Uterus (tissue), 2 donors: ENCODE measurements around the gene KRTAP23-1.

Source experiments
- POLR2A ChIP-seq, 2 donors: fragments of 450-650 bp; IDR thresholded peaks; one replicate each; pipeline ENCODE4 v1.6.1; 2016; ENCODE audit warnings: antibody characterized with exemption in 2 of 2, mild to moderate bottlenecking in 1 of 2, moderate library complexity in 1 of 2
- TF ChIP-seq, protein P1 (sequence below), 4 experiments: fragments of 200-600 bp in 2 of 4; fragments of 450-650 bp in 2 of 4; sonication (generic) in 2 of 4; IDR thresholded peaks; one replicate each; pipeline ENCODE4 v1.5.1; 2016 to 2019; ENCODE audit warnings: antibody characterized with exemption in 4 of 4, mild to moderate bottlenecking in 2 of 4, moderate library complexity in 1 of 4

GRCh38 chr21:30337772-30338171, 10.6 kb downstream of the KRTAP23-1 start:
- TF ChIP-seq, protein P1, sequence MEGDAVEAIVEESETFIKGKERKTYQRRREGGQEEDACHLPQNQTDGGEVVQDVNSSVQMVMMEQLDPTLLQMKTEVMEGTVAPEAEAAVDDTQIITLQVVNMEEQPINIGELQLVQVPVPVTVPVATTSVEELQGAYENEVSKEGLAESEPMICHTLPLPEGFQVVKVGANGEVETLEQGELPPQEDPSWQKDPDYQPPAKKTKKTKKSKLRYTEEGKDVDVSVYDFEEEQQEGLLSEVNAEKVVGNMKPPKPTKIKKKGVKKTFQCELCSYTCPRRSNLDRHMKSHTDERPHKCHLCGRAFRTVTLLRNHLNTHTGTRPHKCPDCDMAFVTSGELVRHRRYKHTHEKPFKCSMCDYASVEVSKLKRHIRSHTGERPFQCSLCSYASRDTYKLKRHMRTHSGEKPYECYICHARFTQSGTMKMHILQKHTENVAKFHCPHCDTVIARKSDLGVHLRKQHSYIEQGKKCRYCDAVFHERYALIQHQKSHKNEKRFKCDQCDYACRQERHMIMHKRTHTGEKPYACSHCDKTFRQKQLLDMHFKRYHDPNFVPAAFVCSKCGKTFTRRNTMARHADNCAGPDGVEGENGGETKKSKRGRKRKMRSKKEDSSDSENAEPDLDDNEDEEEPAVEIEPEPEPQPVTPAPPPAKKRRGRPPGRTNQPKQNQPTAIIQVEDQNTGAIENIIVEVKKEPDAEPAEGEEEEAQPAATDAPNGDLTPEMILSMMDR (IDR thresholded peaks at IDR 0.05): no peak
- TF ChIP-seq POLR2A (IDR thresholded peaks at IDR 0.05): no peak
